ELR (cell line): ENCODE data around the gene CHML.

ENCODE experiments used
- DNase-seq: peaks from one replicate; pipeline ENCODE4 v3.0.0-alpha.2; 2015; ENCODE audit warnings: low read depth

Gene CHML

GRCh38 chr1:241615043-241615974, 24.9 kb downstream of the CHML start:
- DNase-seq: peak; percentile 51

- no peak for DNase-seq
These were observed 25.6 kb downstream of the CHML start for GRCh38 chr1:241614572-241614971.

- no peak for DNase-seq
These were observed 26.0 kb downstream of the CHML start for GRCh38 chr1:241614144-241614543.

GRCh38 chr1:241612533-241613477, 27.4 kb downstream of the CHML start:
- DNase-seq: peak; percentile 96

- peak; percentile 32 for DNase-seq
These were observed 28.4 kb downstream of the CHML start for GRCh38 chr1:241611736-241612135.

GRCh38 chr1:241611063-241611462, 29.1 kb downstream of the CHML start:
- peak; percentile 83 for DNase-seq

GRCh38 chr1:241610056-241610815, 29.9 kb downstream of the CHML start:
- no peak for DNase-seq

GRCh38 chr1:241608379-241609033, 31.7 kb downstream of the CHML start:
- peak; percentile 89 for DNase-seq

GRCh38 chr1:241607497-241607896, 32.7 kb downstream of the CHML start:
- DNase-seq: no peak

- DNase-seq: peak; percentile 78
These were observed 33.6 kb downstream of the CHML start for GRCh38 chr1:241606544-241606943.

- peak; percentile 58 for DNase-seq
These were observed 34.9 kb downstream of the CHML start for GRCh38 chr1:241605146-241605805.

GRCh38 chr1:241603731-241604245, 36.4 kb downstream of the CHML start:
- DNase-seq: peak; percentile 79

GRCh38 chr1:241600496-241600901, 39.7 kb downstream of the CHML start:
- DNase-seq: peak; percentile 50

GRCh38 chr1:241598249-241598648, 41.9 kb downstream of the CHML start:
- DNase-seq: no peak

GRCh38 chr1:241596633-241597032, 43.5 kb downstream of the CHML start:
- DNase-seq: no peak

- DNase-seq: peak; percentile 66
These were observed 47.0 kb downstream of the CHML start for GRCh38 chr1:241593186-241593585.

GRCh38 chr1:241592273-241592958, 47.8 kb downstream of the CHML start:
- peak; percentile 99 for DNase-seq

- no peak for DNase-seq
These were observed 48.4 kb downstream of the CHML start for GRCh38 chr1:241591736-241592135.

- peak; percentile 96 for DNase-seq
These were observed 48.9 kb downstream of the CHML start for GRCh38 chr1:241591317-241591716.

- no peak for DNase-seq
These were observed 49.5 kb downstream of the CHML start for GRCh38 chr1:241590719-241591118.
